ENCODE measurements around the gene ZSWIM1. TPM values are rescaled to one million over a fixed set of nuclear protein-coding genes. Genes with fewer than 3 reads are reported as not detected.
"Not testable (repeated sequence)": the region's sequence is repeated elsewhere in the genome, so short reads cannot be mapped to it uniquely, and the experiment has no call there.

ZSWIM1 gene
- total RNA-seq, 1 experiment from 2014 or later: 13.2 TPM

DNA sequence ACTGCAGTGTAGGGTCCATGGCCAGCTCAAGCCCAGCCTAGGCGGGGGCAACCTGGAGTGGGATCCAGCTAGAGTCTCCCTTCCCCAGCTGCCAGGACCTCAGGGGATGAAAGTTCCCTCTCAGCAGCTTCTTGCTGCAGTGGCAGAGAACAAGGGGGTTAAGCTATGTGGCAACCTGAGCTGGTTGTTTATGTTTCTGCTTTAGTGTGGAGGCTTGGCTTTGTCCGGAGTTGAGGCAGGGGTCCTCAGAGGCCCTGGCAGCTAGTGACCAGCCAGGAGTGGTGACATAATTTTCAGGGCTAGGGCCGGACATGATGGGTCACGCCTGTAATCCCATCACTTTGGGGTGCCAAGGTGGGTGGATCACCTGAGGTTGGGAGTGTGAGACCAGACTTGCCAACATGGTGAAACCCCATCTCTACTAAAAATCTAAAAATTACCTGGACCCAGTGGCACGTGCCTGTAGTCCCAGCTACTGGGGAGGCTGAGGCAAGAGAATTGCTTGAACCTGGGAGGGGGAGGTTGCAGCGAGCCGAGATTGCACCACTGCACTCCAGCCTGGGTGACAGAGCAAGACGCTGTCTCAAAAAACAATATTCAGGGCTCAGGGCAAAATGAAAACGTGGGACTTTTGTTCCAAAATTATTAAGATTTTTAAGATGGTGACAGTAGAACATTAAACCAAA lies 44.9 kb downstream of the ZSWIM1 start:
- POLR2A ChIA-PET (ENCODE audit: low non-redundant PET): no interaction called here
- intact Hi-C loops (cut with micrococcal nuclease; ENCODE audit: unreplicated experiment): no loop called here
- CTCF ChIA-PET: no interaction called here
- Histone ChIP-seq H3K27me3 (replicated peaks; ENCODE audit: insufficient read depth, low read depth, low read length, poor library complexity) (no peaks in the 10 kb centered on the region), H3K4me3 (ENCODE audit: low read depth, low read length, poor library complexity, severe bottlenecking) (no peak overlapping the region), H3K4me1 (ENCODE audit: insufficient read depth, low read length, poor library complexity, severe bottlenecking) (no peaks in the 10 kb centered on the region), H3K9me3 (ENCODE audit: low read depth, low read length, poor library complexity, severe bottlenecking) (no peaks in the 10 kb centered on the region), H3K36me3 (ENCODE audit: insufficient read depth, low read length, poor library complexity, severe bottlenecking) (no peaks in the 10 kb centered on the region), H3K27ac (ENCODE audit: low read depth, low read length, poor library complexity, severe bottlenecking) (peak overlapping the region; percentile 16)
- no peak for TF ChIP-seq EZH2 (IDR thresholded peaks at IDR 0.05; ENCODE audit: borderline replicate concordance, low read depth, low read length, poor library complexity, severe bottlenecking)
- TF ChIP-seq, protein P1, sequence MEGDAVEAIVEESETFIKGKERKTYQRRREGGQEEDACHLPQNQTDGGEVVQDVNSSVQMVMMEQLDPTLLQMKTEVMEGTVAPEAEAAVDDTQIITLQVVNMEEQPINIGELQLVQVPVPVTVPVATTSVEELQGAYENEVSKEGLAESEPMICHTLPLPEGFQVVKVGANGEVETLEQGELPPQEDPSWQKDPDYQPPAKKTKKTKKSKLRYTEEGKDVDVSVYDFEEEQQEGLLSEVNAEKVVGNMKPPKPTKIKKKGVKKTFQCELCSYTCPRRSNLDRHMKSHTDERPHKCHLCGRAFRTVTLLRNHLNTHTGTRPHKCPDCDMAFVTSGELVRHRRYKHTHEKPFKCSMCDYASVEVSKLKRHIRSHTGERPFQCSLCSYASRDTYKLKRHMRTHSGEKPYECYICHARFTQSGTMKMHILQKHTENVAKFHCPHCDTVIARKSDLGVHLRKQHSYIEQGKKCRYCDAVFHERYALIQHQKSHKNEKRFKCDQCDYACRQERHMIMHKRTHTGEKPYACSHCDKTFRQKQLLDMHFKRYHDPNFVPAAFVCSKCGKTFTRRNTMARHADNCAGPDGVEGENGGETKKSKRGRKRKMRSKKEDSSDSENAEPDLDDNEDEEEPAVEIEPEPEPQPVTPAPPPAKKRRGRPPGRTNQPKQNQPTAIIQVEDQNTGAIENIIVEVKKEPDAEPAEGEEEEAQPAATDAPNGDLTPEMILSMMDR (conservative IDR thresholded peaks at IDR 0.05; ENCODE audit: low read depth, low read length): no peak
- DNase-seq (ENCODE audit: low spot score): no peak
- BruUV-seq (replicated peaks): no TSS peak

DNA sequence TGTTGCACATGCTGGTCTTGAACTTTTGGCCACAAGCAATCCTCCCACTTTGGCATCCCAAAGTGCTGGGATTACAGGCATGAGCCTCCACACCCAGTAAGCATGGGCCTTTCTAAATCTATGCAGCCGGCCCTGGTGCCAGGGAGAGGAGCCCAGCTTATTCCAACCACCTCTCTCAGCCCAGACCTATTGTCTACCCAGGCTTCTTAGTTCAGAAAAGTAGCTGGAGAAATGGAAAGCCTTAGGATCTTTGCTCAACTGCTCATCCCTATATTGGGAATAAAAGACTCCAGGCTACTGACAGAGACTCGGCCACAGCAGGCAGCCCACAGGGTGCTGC lies 45.7 kb downstream of the ZSWIM1 start:
- H3K27me3 ChIP-seq (replicated peaks; ENCODE audit: insufficient read depth, low read depth, low read length, poor library complexity): no peaks in the 10 kb centered on the region
- DNase-seq (ENCODE audit: low spot score): no peak
- TF ChIP-seq, protein P1 (conservative IDR thresholded peaks at IDR 0.05; ENCODE audit: low read depth, low read length): no peak
- no peak for TF ChIP-seq EZH2 (IDR thresholded peaks at IDR 0.05; ENCODE audit: borderline replicate concordance, low read depth, low read length, poor library complexity, severe bottlenecking)
- BruUV-seq (replicated peaks): no TSS peak
- no peaks in the 10 kb centered on the region for H3K36me3 ChIP-seq (ENCODE audit: insufficient read depth, low read length, poor library complexity, severe bottlenecking)
- ChIA-PET CTCF (no interaction called here), POLR2A (ENCODE audit: low non-redundant PET) (interaction anchor here (0.6 kb wide), 1 partner anchor 34 kb away, joined by 15 read pairs; no protein-coding TSS in a partner anchor)
- no peaks in the 10 kb centered on the region for H3K4me1 ChIP-seq (ENCODE audit: insufficient read depth, low read length, poor library complexity, severe bottlenecking)
- H3K9me3 ChIP-seq (ENCODE audit: low read depth, low read length, poor library complexity, severe bottlenecking): no peaks in the 10 kb centered on the region
- no peak overlapping the region for H3K4me3 ChIP-seq (ENCODE audit: low read depth, low read length, poor library complexity, severe bottlenecking)
- H3K27ac ChIP-seq (ENCODE audit: low read depth, low read length, poor library complexity, severe bottlenecking): no peak overlapping the region
- intact Hi-C loops (cut with micrococcal nuclease; ENCODE audit: unreplicated experiment): no loop called here

DNA sequence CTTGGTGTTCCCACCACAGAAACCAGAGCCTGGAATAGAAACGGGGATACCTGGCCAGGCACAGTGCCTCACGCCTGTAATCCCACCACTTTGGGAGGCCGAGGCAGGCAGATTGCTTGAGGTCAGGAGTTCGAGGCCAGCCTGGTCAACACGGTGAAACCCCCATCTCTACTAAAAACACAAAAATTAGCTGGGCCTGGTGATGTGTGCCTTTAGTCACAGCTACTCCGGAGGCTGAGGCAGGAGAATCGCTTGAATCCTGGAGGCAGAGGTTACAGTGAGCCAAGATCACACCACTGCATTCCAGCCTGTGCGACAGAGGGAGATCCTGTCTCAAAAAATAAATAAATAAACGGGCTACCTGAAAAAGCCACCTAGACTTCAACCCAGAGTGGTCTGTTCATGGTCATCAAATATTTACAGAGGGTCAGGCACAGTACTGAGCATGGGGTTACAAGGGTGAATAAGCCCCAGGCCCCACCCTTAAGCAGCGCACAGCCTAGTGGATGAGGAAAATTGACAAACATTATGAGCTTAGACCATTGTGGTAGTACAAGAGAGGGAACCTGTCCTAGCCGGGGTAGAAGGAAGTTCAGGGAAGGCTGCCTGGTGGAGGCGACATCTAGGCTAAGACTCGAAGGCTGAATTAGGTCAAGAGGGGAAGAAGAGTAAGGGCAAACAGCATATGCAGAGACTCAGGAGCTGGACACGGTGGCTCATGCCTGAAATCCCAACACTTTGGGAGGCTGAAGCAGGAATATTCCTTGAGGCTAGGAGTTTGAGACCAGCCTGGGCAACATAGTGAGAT lies 46.2 kb downstream of the ZSWIM1 start:
- TF ChIP-seq, protein P1 (conservative IDR thresholded peaks at IDR 0.05; ENCODE audit: low read depth, low read length): no peak
- TF ChIP-seq EZH2 (IDR thresholded peaks at IDR 0.05; ENCODE audit: borderline replicate concordance, low read depth, low read length, poor library complexity, severe bottlenecking): no peak
- Histone ChIP-seq H3K4me1 (ENCODE audit: insufficient read depth, low read length, poor library complexity, severe bottlenecking) (no peaks in the 10 kb centered on the region), H3K4me3 (ENCODE audit: low read depth, low read length, poor library complexity, severe bottlenecking) (no peak overlapping the region), H3K27me3 (replicated peaks; ENCODE audit: insufficient read depth, low read depth, low read length, poor library complexity) (no peaks in the 10 kb centered on the region), H3K27ac (ENCODE audit: low read depth, low read length, poor library complexity, severe bottlenecking) (no peak overlapping the region), H3K36me3 (ENCODE audit: insufficient read depth, low read length, poor library complexity, severe bottlenecking) (no peaks in the 10 kb centered on the region), H3K9me3 (ENCODE audit: low read depth, low read length, poor library complexity, severe bottlenecking) (no peaks in the 10 kb centered on the region)
- POLR2A ChIA-PET (ENCODE audit: low non-redundant PET): interaction anchor here (0.6 kb wide), 1 partner anchor 34 kb away, joined by 15 read pairs; no protein-coding TSS in a partner anchor
- intact Hi-C loops (cut with micrococcal nuclease; ENCODE audit: unreplicated experiment): no loop called here
- DNase-seq (ENCODE audit: low spot score): no peak
- CTCF ChIA-PET: no interaction called here
- no TSS peak for BruUV-seq (replicated peaks)

DNA sequence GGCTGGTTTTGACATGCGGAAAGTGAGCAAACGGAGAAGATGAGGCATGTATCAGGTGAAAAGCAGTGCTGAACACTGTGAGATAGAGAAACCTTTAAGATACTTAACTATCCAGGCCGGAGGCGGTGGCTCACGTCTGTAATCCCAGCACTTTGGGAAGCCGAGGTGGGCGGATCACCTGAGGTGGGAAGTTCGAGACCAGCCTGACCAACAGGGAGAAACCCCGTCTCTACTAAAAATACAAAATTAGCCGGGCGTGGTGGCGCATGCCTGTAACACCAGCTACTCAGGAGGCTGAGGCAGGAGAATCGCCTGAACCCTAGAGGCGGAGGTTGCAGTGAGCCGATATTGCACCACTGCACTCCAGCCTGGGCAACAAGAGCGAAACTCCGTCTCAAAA lies 50.7 kb downstream of the ZSWIM1 start:
- H3K36me3 ChIP-seq (ENCODE audit: insufficient read depth, low read length, poor library complexity, severe bottlenecking); H3K27me3 ChIP-seq (replicated peaks; ENCODE audit: insufficient read depth, low read depth, low read length, poor library complexity); intact Hi-C loops (cut with micrococcal nuclease; ENCODE audit: unreplicated experiment); H3K9me3 ChIP-seq (ENCODE audit: low read depth, low read length, poor library complexity, severe bottlenecking); BruUV-seq (replicated peaks); CTCF ChIA-PET; H3K4me3 ChIP-seq (ENCODE audit: low read depth, low read length, poor library complexity, severe bottlenecking); DNase-seq (ENCODE audit: low spot score); POLR2A ChIA-PET (ENCODE audit: low non-redundant PET); H3K27ac ChIP-seq (ENCODE audit: low read depth, low read length, poor library complexity, severe bottlenecking): not testable (repeated sequence)
- H3K4me1 ChIP-seq (ENCODE audit: insufficient read depth, low read length, poor library complexity, severe bottlenecking): peaks cover 14% of the 10 kb centered on the region

Measured in A673 (cell line).